Measurements from ENCODE around the gene DOCK2.

The DOCK2 gene

GRCh38 chr5:170008376-170008775 lies 371.3 kb downstream of the DOCK2 start:
- no peak for DNase-seq

- DNase-seq: no peak
Observed at GRCh38 chr5:170010595-170010994, 373.5 kb downstream of the DOCK2 start.

- no peak for DNase-seq
Observed at GRCh38 chr5:170011751-170012150, 374.7 kb downstream of the DOCK2 start.

- no peak for DNase-seq
Observed at GRCh38 chr5:170012622-170013021, 375.5 kb downstream of the DOCK2 start.

GRCh38 chr5:170020423-170020822 lies 383.3 kb downstream of the DOCK2 start:
- DNase-seq: no peak

GRCh38 chr5:170021506-170021905 lies 384.4 kb downstream of the DOCK2 start:
- no peak for DNase-seq

- DNase-seq: no peak
Observed at GRCh38 chr5:170025853-170026252, 388.8 kb downstream of the DOCK2 start.

- no peak for DNase-seq
Observed at GRCh38 chr5:170028124-170028523, 391.0 kb downstream of the DOCK2 start.

GRCh38 chr5:170034231-170034630 lies 397.2 kb downstream of the DOCK2 start:
- no peak for DNase-seq

GRCh38 chr5:170038241-170038640 lies 401.2 kb downstream of the DOCK2 start:
- DNase-seq: no peak

- DNase-seq: no peak
Observed at GRCh38 chr5:170039830-170040229, 402.8 kb downstream of the DOCK2 start.

GRCh38 chr5:170046241-170046640 lies 409.2 kb downstream of the DOCK2 start:
- DNase-seq: no peak

- DNase-seq: no peak
Observed at GRCh38 chr5:170049713-170050112, 412.6 kb downstream of the DOCK2 start.

- no peak for DNase-seq
Observed at GRCh38 chr5:170053896-170054295, 416.8 kb downstream of the DOCK2 start.

GRCh38 chr5:170055606-170056005 lies 418.5 kb downstream of the DOCK2 start:
- no peak for DNase-seq

- DNase-seq: no peak
Observed at GRCh38 chr5:170056561-170057267, 419.6 kb downstream of the DOCK2 start.

- DNase-seq: no peak
Observed at GRCh38 chr5:170057311-170057710, 420.2 kb downstream of the DOCK2 start.

- DNase-seq: no peak
Observed at GRCh38 chr5:170059221-170059620, 422.1 kb downstream of the DOCK2 start.

- peak; percentile 27 for DNase-seq
Observed at GRCh38 chr5:170067152-170067551, 430.1 kb downstream of the DOCK2 start.

- DNase-seq: no peak
Observed at GRCh38 chr5:170067574-170068170, 430.6 kb downstream of the DOCK2 start.

GRCh38 chr5:170069512-170069911 lies 432.4 kb downstream of the DOCK2 start:
- DNase-seq: no peak

- no peak for DNase-seq
Observed at GRCh38 chr5:170070556-170071412, 433.7 kb downstream of the DOCK2 start.

GRCh38 chr5:170071748-170072147 lies 434.7 kb downstream of the DOCK2 start:
- DNase-seq: no peak

- DNase-seq: no peak
Observed at GRCh38 chr5:170075696-170076095, 438.6 kb downstream of the DOCK2 start.

Measured in NCI-H2171 (cell line).